Common myeloid progenitor, CD34-positive (primary cell): ENCODE measurements around the gene ADGRE1.

ENCODE experiments used
- CTCF ChIA-PET: fragments of 350-600 bp; sonication (Branson Sonifier 250); formaldehyde crosslinking; loops from one replicate; lab custom pipeline; 2021; ENCODE audit warnings: antibody characterized with exemption; lab: Charles Lee
- POLR2A ChIA-PET: fragments of 350-600 bp; sonication (Branson Sonifier 250); formaldehyde crosslinking; loops from one replicate; lab custom pipeline; 2021; ENCODE audit warnings: antibody characterized with exemption; lab: Charles Lee
- DNase-seq, 3 donors: peaks; one replicate each; pipeline versions ENCODE4 v3.0.0 to v3.0.0-alpha.2; 2013
- H3K27ac ChIP-seq, 2 experiments: 1 replicate in 1 of 2; 2 replicates in 1 of 2; pipeline ENCODE4 v1.7.0; 2013; ENCODE audit warnings: inconsistent platforms in 2 of 2, low read length in 2 of 2, mild to moderate bottlenecking in 2 of 2, low read depth in 1 of 2, moderate library complexity in 1 of 2; ENCODE audit not compliant: severe bottlenecking in 2 of 2, insufficient read depth in 1 of 2, poor library complexity in 1 of 2
- H3K27me3 ChIP-seq, 5 experiments: replicated peaks in 2 of 5; 1 replicate in 3 of 5; 2 replicates in 2 of 5; pipeline versions ENCODE4 v1.6.1 to v1.7.0; 2013; ENCODE audit warnings: low read length in 4 of 5, mild to moderate bottlenecking in 2 of 5, moderate library complexity in 2 of 5, inconsistent platforms in 1 of 5; ENCODE audit not compliant: insufficient read depth in 5 of 5, control insufficient read depth in 4 of 5
- H3K36me3 ChIP-seq, 4 experiments: 1 replicate in 2 of 4; 2 replicates in 2 of 4; pipeline versions ENCODE4 v1.6.1 to v1.7.0; 2013; ENCODE audit warnings: low read length in 3 of 4, control low read depth in 1 of 4, mild to moderate bottlenecking in 1 of 4; ENCODE audit not compliant: control insufficient read depth in 4 of 4, insufficient read depth in 4 of 4
- H3K4me1 ChIP-seq, 4 experiments: 1 replicate in 3 of 4; 2 replicates in 1 of 4; pipeline versions ENCODE4 v1.6.1 to v1.7.1; 2013; ENCODE audit warnings: low read length in 3 of 4, mild to moderate bottlenecking in 3 of 4, control low read depth in 1 of 4, inconsistent platforms in 1 of 4, moderate library complexity in 1 of 4; ENCODE audit not compliant: control insufficient read depth in 4 of 4, insufficient read depth in 4 of 4; ENCODE audit errors: control extremely low read depth in 1 of 4
- H3K4me3 ChIP-seq, 7 experiments: 1 replicate in 4 of 7; 2 replicates in 3 of 7; pipeline versions ENCODE4 v1.5.1 to v1.7.0; 2013; ENCODE audit warnings: mild to moderate bottlenecking in 7 of 7, low read length in 6 of 7, moderate library complexity in 6 of 7, inconsistent platforms in 2 of 7, low read depth in 2 of 7, control low read depth in 1 of 7; ENCODE audit not compliant: insufficient read depth in 4 of 7, control insufficient read depth in 1 of 7; ENCODE audit errors: extremely low read depth in 1 of 7
- H3K9me3 ChIP-seq, 5 experiments: 1 replicate in 4 of 5; 2 replicates in 1 of 5; pipeline versions ENCODE4 v1.6.1 to v1.7.1; 2013; ENCODE audit warnings: low read length in 4 of 5, mild to moderate bottlenecking in 2 of 5, inconsistent platforms in 1 of 5, low read depth in 1 of 5, moderate library complexity in 1 of 5; ENCODE audit not compliant: control insufficient read depth in 4 of 5, insufficient read depth in 2 of 5; ENCODE audit errors: control extremely low read depth in 1 of 5
- WGBS: methylation state at CpG from one replicate; pipeline ENCODE4 v1.1.5; 2013; ENCODE audit not compliant: insufficient coverage; 5-methylcytosine and 5-hydroxymethylcytosine counted together

Gene ADGRE1

DNA sequence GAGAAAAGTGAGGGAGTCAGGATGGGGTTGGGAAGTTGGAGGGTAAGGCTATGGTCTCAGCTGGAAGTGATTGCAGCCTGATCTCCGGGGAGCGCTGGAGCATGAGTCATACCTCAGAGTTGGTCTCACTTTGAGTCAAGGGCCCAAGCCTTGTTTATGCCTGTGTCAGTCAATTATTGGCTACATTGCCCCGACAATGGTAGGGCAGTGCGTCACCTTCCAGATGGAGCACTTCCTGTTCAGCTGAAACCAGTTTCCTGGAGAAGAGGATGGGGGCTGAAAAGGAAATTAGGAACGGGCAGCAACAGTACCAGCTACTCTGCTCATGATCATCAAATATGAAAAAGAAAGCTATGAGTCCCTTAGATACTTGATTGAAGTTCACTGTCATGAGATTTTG is 60.4 kb downstream of the ADGRE1 start:
- H3K27me3 ChIP-seq, result peaks cover 0 to 2% (median 0%) of the 10 kb centered on the region in 5 experiments
- H3K36me3 ChIP-seq, result no peaks in the 10 kb centered on the region
- DNase-seq, result peak in 2 of 3 donors; percentile 55 to 66
- H3K27ac ChIP-seq, result no peak overlapping the region
- H3K4me1 ChIP-seq, result peaks cover 0 to 5% (median 4%) of the 10 kb centered on the region in 4 experiments
- no peaks in the 10 kb centered on the region for H3K9me3 ChIP-seq
- CTCF ChIA-PET, result interaction anchor here (0.7 kb wide), 1 partner anchor 181 kb away, joined by 3 read pairs; no protein-coding TSS in a partner anchor
- 30% methylated on average over 4 of the region's 5 CpGs for WGBS
- peak overlapping the region in 1 of 7 experiments; percentile 1 for H3K4me3 ChIP-seq
- POLR2A ChIA-PET, result no interaction called here

DNA sequence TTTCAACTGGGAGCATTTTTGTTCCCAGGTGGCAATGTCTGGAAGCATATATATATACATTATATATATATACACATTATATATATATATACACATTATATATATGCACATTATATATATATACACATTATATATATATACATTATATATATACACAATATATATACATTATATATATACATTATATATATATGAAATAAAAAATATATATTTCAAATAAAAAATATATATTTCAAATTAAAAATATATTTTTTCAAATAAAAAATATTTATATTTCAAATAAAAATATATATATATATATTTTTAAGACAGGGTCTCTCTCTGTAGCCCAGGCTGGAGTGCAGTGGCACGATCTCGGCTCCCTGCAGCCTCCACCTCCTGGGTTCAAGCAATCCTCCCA is 61.5 kb downstream of the ADGRE1 start:
- Histone ChIP-seq H3K27ac (no peak overlapping the region), H3K9me3 (no peaks in the 10 kb centered on the region), H3K4me1 (peaks cover 0 to 5% (median 4%) of the 10 kb centered on the region in 4 experiments), H3K27me3 (peaks cover 0 to 2% (median 0%) of the 10 kb centered on the region in 5 experiments), H3K36me3 (no peaks in the 10 kb centered on the region), H3K4me3 (no peak overlapping the region)
- no CpG with 5 or more reads among the region's 2 CpGs for WGBS
- ChIA-PET CTCF (no interaction called here), POLR2A (no interaction called here)
- no peak for DNase-seq

DNA sequence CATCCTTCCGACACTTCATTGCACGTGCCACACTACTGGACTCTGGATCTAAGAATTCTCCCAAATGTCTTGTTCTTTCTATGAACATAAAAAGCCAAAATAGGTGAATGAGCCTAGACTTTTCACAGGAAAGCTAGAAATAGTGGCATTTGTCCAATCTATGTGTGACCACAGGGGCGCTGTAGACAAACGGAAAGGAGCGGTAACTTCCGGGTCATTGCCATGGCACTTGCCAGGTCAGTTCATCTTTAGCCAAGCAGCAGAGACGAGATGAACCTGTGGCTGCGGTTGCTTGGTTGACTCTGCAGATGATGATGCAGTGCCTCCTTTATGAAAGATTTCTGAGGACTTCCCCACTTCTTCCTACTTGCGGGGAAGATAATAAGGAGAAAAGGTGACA is 65.6 kb downstream of the ADGRE1 start:
- peaks cover 0 to 4% (median 2%) of the 10 kb centered on the region in 5 experiments for H3K27me3 ChIP-seq
- WGBS, result 95% methylated on average over 7 of the region's 9 CpGs
- H3K4me3 ChIP-seq, result no peak overlapping the region
- no peak overlapping the region for H3K27ac ChIP-seq
- peaks cover 0 to 1% (median under 1%) of the 10 kb centered on the region in 4 experiments for H3K4me1 ChIP-seq
- CTCF ChIA-PET, result interaction anchor here (1.1 to 1.2 kb wide), 2 partner anchors 10 kb away, joined by 3 to 4 read pairs; no protein-coding TSS in a partner anchor
- peaks cover 0 to 4% (median 0%) of the 10 kb centered on the region in 5 experiments for H3K9me3 ChIP-seq
- DNase-seq, result no peak
- POLR2A ChIA-PET, result no interaction called here
- no peaks in the 10 kb centered on the region for H3K36me3 ChIP-seq

DNA sequence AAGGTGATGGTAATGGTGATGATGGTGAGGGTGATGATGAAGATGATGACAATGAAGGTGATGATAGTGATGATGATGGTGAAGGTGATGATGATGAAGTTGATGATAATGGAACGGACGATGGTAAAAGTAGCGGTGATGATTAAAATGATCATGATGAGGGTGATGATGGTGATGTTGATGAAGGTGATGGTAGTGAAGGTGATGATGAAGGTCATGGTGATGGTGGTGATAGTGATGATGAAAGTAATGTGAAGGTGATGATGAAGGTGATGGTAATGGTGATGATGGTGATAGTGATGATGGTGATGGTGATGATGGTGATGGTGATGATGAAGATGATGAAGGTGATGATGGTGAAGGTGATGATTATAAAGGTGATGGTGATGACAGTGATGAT is 67.7 kb downstream of the ADGRE1 start:
- Histone ChIP-seq H3K36me3 (no peaks in the 10 kb centered on the region), H3K9me3 (peaks cover 0 to 4% (median 0%) of the 10 kb centered on the region in 5 experiments), H3K27ac (no peak overlapping the region), H3K4me1 (no peaks in the 10 kb centered on the region), H3K27me3 (peaks cover 0 to 4% (median 2%) of the 10 kb centered on the region in 5 experiments), H3K4me3 (no peak overlapping the region)
- DNase-seq, result no peak
- whole genome bisulfite sequencing, result 100% methylated on average over 3 of the region's 3 CpGs
- CTCF ChIA-PET, result no interaction called here
- POLR2A ChIA-PET, result interaction anchor here (0.5 kb wide), 1 partner anchor 14 kb away, joined by 4 read pairs; no protein-coding TSS in a partner anchor

DNA sequence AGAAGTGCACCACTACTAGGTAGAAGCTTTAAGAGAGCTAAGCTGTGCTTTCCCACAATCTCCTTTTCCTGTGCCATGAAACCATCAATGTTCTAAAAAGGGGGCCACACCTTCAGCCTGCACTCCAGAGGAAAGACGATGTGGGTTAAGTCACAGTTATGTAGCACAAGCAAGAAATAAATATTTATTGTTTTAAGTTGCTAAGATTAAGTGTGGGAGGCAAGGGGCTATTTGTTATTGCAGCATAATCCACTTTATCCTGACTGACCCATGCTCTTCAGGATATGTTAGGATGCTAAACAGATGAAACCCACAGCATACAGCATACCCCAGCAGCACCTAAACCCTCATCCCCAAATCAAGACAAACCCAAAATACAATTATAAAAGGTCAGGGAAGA is 69.2 kb downstream of the ADGRE1 start:
- Histone ChIP-seq H3K27ac (no peak overlapping the region), H3K27me3 (peaks cover 0 to 4% (median 0%) of the 10 kb centered on the region in 5 experiments), H3K36me3 (no peaks in the 10 kb centered on the region), H3K4me3 (no peak overlapping the region), H3K9me3 (peaks cover 0 to 4% (median 0%) of the 10 kb centered on the region in 5 experiments), H3K4me1 (no peaks in the 10 kb centered on the region)
- no CpG with 5 or more reads among the region's 1 CpG for WGBS
- ChIA-PET POLR2A (no interaction called here), CTCF (no interaction called here)
- DNase-seq, result no peak

DNA sequence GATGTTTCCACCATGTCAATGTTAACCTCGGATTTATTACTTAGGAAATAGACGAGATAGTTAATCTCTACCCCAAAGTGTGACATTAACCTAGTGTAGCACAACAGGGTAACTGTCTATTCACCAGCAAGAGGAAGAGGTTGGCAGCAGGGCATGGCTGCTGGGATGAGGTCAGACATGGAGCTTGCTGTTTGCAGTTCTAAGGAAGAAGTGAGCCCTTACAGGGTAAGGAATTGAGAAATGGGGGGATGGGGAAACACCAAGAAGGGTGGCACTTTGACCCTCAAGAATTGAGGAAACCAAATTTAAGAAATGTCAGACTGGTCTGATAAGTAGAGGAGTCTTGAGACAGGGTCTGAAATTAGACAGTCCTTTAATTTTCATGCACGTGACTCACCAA is 71.4 kb downstream of the ADGRE1 start:
- Histone ChIP-seq H3K9me3 (peaks cover 0 to 4% (median 0%) of the 10 kb centered on the region in 5 experiments), H3K36me3 (no peaks in the 10 kb centered on the region), H3K27me3 (peaks cover 0 to 3% (median 0%) of the 10 kb centered on the region in 5 experiments), H3K27ac (no peak overlapping the region), H3K4me1 (no peaks in the 10 kb centered on the region), H3K4me3 (no peak overlapping the region)
- 78% methylated on average over 2 of the region's 3 CpGs for WGBS
- ChIA-PET CTCF (no interaction called here), POLR2A (no interaction called here)
- no peak for DNase-seq

DNA sequence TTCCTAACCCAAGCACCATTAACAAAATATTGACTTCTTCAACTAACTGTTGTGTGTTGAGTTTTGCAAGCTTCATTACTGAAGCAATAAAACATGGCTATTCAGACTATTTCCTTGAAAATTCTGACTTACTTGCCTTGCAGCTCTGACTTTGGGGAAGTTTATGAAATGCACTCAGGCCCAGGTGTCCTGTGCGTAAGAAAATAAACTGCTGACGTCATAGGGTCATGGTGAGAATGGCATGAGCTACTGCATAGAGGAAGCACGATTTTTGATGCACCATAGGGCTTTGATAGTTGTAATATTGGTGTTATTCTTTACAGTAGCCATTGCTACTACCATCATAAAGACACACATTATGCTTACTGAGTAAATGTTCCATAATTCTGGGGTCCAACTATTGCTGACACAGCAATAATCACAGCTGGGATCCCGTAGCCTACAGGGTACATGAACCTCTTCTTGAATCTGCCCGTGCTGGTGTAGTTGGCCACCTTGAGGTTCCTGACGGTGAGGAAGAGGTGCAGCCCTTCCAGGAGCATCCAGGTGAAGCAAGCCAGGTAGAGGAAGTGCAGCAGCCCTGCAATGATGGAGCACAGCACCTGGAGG is 76.0 kb downstream of the ADGRE1 start:
- 96% methylated on average over 4 of the region's 6 CpGs for WGBS
- Histone ChIP-seq H3K4me1 (peaks cover 0 to 10% (median 0%) of the 10 kb centered on the region in 4 experiments), H3K36me3 (no peaks in the 10 kb centered on the region), H3K27me3 (no peaks in the 10 kb centered on the region), H3K4me3 (no peak overlapping the region), H3K27ac (no peak overlapping the region), H3K9me3 (no peaks in the 10 kb centered on the region)
- CTCF ChIA-PET, result interaction anchor here (0.6 to 1.7 kb wide), 7 partner anchors 9 to 1029 kb away, joined by 3 to 4 read pairs (median 3); no protein-coding TSS in a partner anchor
- POLR2A ChIA-PET, result no interaction called here
- peak; percentile 23 to 74 (median 61) for DNase-seq
